IMR-90 (cell line): ENCODE measurements around the gene FADS6. TPM values are rescaled to one million over a fixed set of nuclear protein-coding genes. Genes with fewer than 3 reads are reported as not detected.

Experiments used
- ATAC-seq: fragments of 200-7000 bp; cut with Tn5 transposase; 2 replicates; pipeline ENCODE4 v1.9.1; 2020; ENCODE audit warnings: low read depth, mild to moderate bottlenecking, moderate library complexity
- BruUV-seq: library from RNA; stranded (reverse); fragments of 400-500 nt; replicated peaks from 2 replicates; lab custom pipeline; 2021; lab: Mats Ljungman, UMichigan
- CTCF ChIA-PET: fragments of 300-600 bp; formaldehyde crosslinking; extraction: SDS; loops from one replicate; lab custom pipeline; 2021; ENCODE audit warnings: antibody characterized with exemption; lab: Yijun Ruan, JAX
- POLR2A ChIA-PET: fragments of 300-600 bp; sonication (Branson Sonifier 250); formaldehyde crosslinking; loops from one replicate; lab custom pipeline; 2022; ENCODE audit warnings: antibody characterized with exemption; ENCODE audit not compliant: unreplicated experiment; lab: Charles Lee
- DNase-seq: peaks from one replicate; pipeline ENCODE4 v3.0.0; 2013
- H2AFZ ChIP-seq: replicated peaks from 2 replicates; pipeline ENCODE3; 2013; ENCODE audit warnings: low read length, mild to moderate bottlenecking; ENCODE audit not compliant: poor library complexity
- H2AK5ac ChIP-seq: 2 replicates; pipeline ENCODE4 v1.6.1; 2013; ENCODE audit warnings: low read depth, low read length, inconsistent platforms
- H2AK9ac ChIP-seq: replicated peaks from 2 replicates; pipeline ENCODE3; 2013; ENCODE audit warnings: mild to moderate bottlenecking, low read depth, low read length, moderate library complexity; ENCODE audit not compliant: poor library complexity
- H2BK120ac ChIP-seq: 2 replicates; pipeline ENCODE4 v1.6.1; 2013; ENCODE audit warnings: low read depth, low read length, inconsistent platforms
- H2BK15ac ChIP-seq: 3 replicates; pipeline ENCODE4 v1.6.1; 2013; ENCODE audit warnings: low read depth, low read length, inconsistent platforms
- H2BK20ac ChIP-seq: 2 replicates; pipeline ENCODE4 v1.6.1; 2013; ENCODE audit warnings: low read depth, mild to moderate bottlenecking, inconsistent platforms, low read length, moderate library complexity
- H2BK5ac ChIP-seq: 2 replicates; pipeline ENCODE4 v1.6.1; 2013; ENCODE audit warnings: mild to moderate bottlenecking, low read depth, low read length, inconsistent platforms; ENCODE audit not compliant: poor library complexity, severe bottlenecking
- H3K14ac ChIP-seq: replicated peaks from 2 replicates; pipeline ENCODE4 v1.6.1; 2013; ENCODE audit warnings: low read depth, low read length, inconsistent platforms
- H3K18ac ChIP-seq: 2 replicates; pipeline ENCODE4 v1.6.1; 2013; ENCODE audit warnings: low read depth, low read length, control low read depth
- H3K23ac ChIP-seq: 2 replicates; pipeline ENCODE4 v1.6.1; 2013; ENCODE audit warnings: low read depth, low read length, inconsistent platforms
- H3K27ac ChIP-seq: 2 replicates; pipeline ENCODE4 v1.5.1; 2013; ENCODE audit warnings: mild to moderate bottlenecking, control low read depth, low read length; ENCODE audit not compliant: insufficient read depth
- H3K27me3 ChIP-seq: 2 replicates; pipeline ENCODE4 v1.6.1; 2013; ENCODE audit warnings: low read length; ENCODE audit not compliant: control insufficient read depth, insufficient read depth
- H3K36me3 ChIP-seq: 2 replicates; pipeline ENCODE4 v1.6.1; 2013; ENCODE audit warnings: low read length, mixed read lengths; ENCODE audit not compliant: control insufficient read depth, insufficient read depth
- H3K4ac ChIP-seq: 2 replicates; pipeline ENCODE4 v1.6.1; 2013; ENCODE audit warnings: low read depth, low read length, inconsistent platforms
- H3K4me1 ChIP-seq: 2 replicates; pipeline ENCODE4 v1.6.1; 2013; ENCODE audit warnings: low read length, mixed read lengths; ENCODE audit not compliant: control insufficient read depth, insufficient read depth
- H3K4me2 ChIP-seq: 2 replicates; pipeline ENCODE4 v1.6.1; 2013; ENCODE audit warnings: low read depth, mild to moderate bottlenecking, control low read depth, low read length, moderate library complexity
- H3K4me3 ChIP-seq: 2 replicates; pipeline ENCODE4 v1.5.1; 2013; ENCODE audit warnings: low read depth, mild to moderate bottlenecking, control low read depth, low read length, moderate library complexity; ENCODE audit not compliant: insufficient read depth
- H3K56ac ChIP-seq: 2 replicates; pipeline ENCODE4 v1.6.1; 2013; ENCODE audit warnings: low read length, inconsistent platforms; ENCODE audit not compliant: insufficient read depth; ENCODE audit errors: extremely low read depth
- H3K79me1 ChIP-seq, 2 experiments: 2 replicates each; pipeline ENCODE4 v1.6.1; 2013; ENCODE audit warnings: low read length in 2 of 2, inconsistent platforms in 1 of 2, low read depth in 1 of 2
- H3K9ac ChIP-seq: 2 replicates; pipeline ENCODE4 v1.6.1; 2013; ENCODE audit warnings: low read depth, low read length, control low read depth
- H3K9me1 ChIP-seq: 2 replicates; pipeline ENCODE4 v1.6.1; 2013; ENCODE audit warnings: low read length, inconsistent platforms; ENCODE audit not compliant: insufficient read depth
- H3K9me3 ChIP-seq: 2 replicates; pipeline ENCODE4 v1.6.1; 2013; ENCODE audit warnings: low read length; ENCODE audit not compliant: control insufficient read depth, insufficient read depth
- H4K20me1 ChIP-seq: 2 replicates; pipeline ENCODE4 v1.6.1; 2013; ENCODE audit warnings: low read length, inconsistent platforms; ENCODE audit not compliant: insufficient read depth
- H4K5ac ChIP-seq: 2 replicates; pipeline ENCODE4 v1.6.1; 2013; ENCODE audit warnings: mild to moderate bottlenecking, low read depth, low read length, control low read depth
- H4K8ac ChIP-seq, 2 experiments: 2 replicates each; pipeline ENCODE4 v1.6.1; 2013; ENCODE audit warnings: low read depth in 2 of 2, low read length in 2 of 2, control low read depth in 1 of 2, inconsistent platforms in 1 of 2
- H4K91ac ChIP-seq: 2 replicates; pipeline ENCODE4 v1.6.1; 2013; ENCODE audit warnings: low read depth, low read length, inconsistent platforms; ENCODE audit not compliant: insufficient read depth
- CEBPB ChIP-seq: IDR thresholded peaks from 2 replicates; pipeline ENCODE4 v1.6.1; 2012; ENCODE audit warnings: low read depth, low read length, improper control_type of control experiment
- FOS ChIP-seq: fragments of 150-350 bp; IDR thresholded peaks from 2 replicates; pipeline ENCODE4 v1.6.1; 2016; ENCODE audit warnings: low read depth, low read length
- MAFK ChIP-seq: IDR thresholded peaks from 2 replicates; pipeline ENCODE4 v1.6.1; 2012; ENCODE audit warnings: low read depth, low read length, improper control_type of control experiment
- MAZ ChIP-seq: IDR thresholded peaks from 2 replicates; pipeline ENCODE4 v1.6.1; 2012; ENCODE audit warnings: low read depth, mild to moderate bottlenecking, low read length, improper control_type of control experiment, moderate library complexity, borderline replicate concordance
- NFE2L2 ChIP-seq: fragments of 150-350 bp; IDR thresholded peaks from 2 replicates; pipeline ENCODE4 v1.6.1; 2016; ENCODE audit warnings: low read depth, mild to moderate bottlenecking, low read length
- RAD21 ChIP-seq: IDR thresholded peaks from 2 replicates; pipeline ENCODE4 v1.6.1; 2012; ENCODE audit warnings: low read length, improper control_type of control experiment
- WGBS, 2 experiments: methylation state at CpG; one replicate each; pipeline versions ENCODE4 v1.1.5 to v1.1.7; 2013; ENCODE audit warnings: missing lambda C conversion rate in 2 of 2; ENCODE audit not compliant: insufficient read length in 1 of 2; ENCODE audit errors: extremely low coverage in 2 of 2; 5-methylcytosine and 5-hydroxymethylcytosine counted together
- dilution Hi-C: fragments of 300-500 bp; cut with HindIII; formaldehyde crosslinking; loops from one replicate; pipeline ENCODE4 v1.14.3; 2018; ENCODE audit warnings: low sequenced_read_pairs; ENCODE audit not compliant: unreplicated experiment
- in situ Hi-C: fragments of 300-500 bp; cut with MboI; formaldehyde crosslinking; loops from 3 replicates; pipeline ENCODE4 v1.14.3; 2019; ENCODE audit warnings: low sequenced_read_pairs, inconsistent platforms, mixed read lengths
- intact Hi-C: fragments of 100-400 bp; cut with micrococcal nuclease; formaldehyde crosslinking; loops from 2 replicates; pipeline ENCODE4 v1.10.0; 2022
- polyA plus RNA-seq, 3 experiments: library from polyadenylated mRNA; depleted of rRNA; stranded (reverse); fragments of >200 nt; gene quantifications; 2 replicates each; pipeline ENCODE4 v1.2.3, GENCODE V29; 2012; ENCODE audit warnings: low replicate concordance in 1 of 3
- total RNA-seq: library from RNA; depleted of rRNA; stranded (reverse); fragments of >200 nt; gene quantifications from 2 replicates; pipeline ENCODE4 v1.2.3, GENCODE V29; 2012
- TF ChIP-seq, protein P1 (sequence below): fragments of 150-350 bp; IDR thresholded peaks from 2 replicates; pipeline ENCODE4 v1.6.1; 2017; ENCODE audit warnings: mild to moderate bottlenecking, antibody characterized with exemption, low read length, low read depth

The FADS6 gene
- total and polyA plus RNA-seq, 2 of the 4 experiments (the other 2 are of a cell fraction) = not detected

DNA sequence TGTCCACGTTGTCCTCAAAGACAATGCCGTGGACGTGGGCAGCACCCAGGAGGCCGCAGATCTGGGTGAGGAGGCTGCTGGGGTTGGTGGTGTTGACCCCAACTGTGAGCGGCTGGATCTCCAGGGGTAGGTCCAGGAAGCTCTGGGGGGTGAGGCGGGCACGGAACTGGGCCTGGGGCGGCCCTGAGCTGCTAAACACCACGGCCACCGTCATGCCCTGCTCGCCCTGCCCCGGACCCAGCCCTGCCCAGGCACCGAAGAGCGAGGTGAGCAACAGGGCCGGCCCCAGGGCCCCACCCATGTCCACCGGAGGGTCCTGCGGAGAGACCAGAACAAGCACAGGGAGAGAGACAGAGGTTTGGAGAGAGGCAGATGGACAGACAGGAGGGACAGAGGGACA lies 38.6 kb downstream of the FADS6 start:
- Histone ChIP-seq H4K91ac (no peak overlapping the region), H4K5ac (no peak overlapping the region), H3K9me1 (no peaks in the 10 kb centered on the region), H2BK5ac (no peak overlapping the region), H2AFZ (no peak overlapping the region), H2AK9ac (no peak overlapping the region), H3K4me1 (no peaks in the 10 kb centered on the region; the same call in 1 of the 2 replicates), H2AK5ac (no peak overlapping the region), H4K8ac (no peak overlapping the region), H3K4ac (no peak overlapping the region), H3K23ac (no peak overlapping the region), H4K20me1 (no peaks in the 10 kb centered on the region; the same call in 1 of the 2 replicates), H3K27me3 (peaks cover 78% of the 10 kb centered on the region), H3K36me3 (no peaks in the 10 kb centered on the region), H2BK20ac (no peak overlapping the region), H2BK120ac (no peak overlapping the region), H3K14ac (no peak overlapping the region), H3K9me3 (peaks cover 2% of the 10 kb centered on the region; the same call in 1 of the 2 replicates), H3K18ac (no peak overlapping the region), H3K27ac (no peak overlapping the region), H3K79me1 (no peaks in the 10 kb centered on the region), H2BK15ac (no peak overlapping the region), H3K9ac (no peak overlapping the region), H3K4me3 (no peak overlapping the region), H3K4me2 (no peak overlapping the region), H3K56ac (no peak overlapping the region)
- BruUV-seq = no TSS peak
- TF ChIP-seq NFE2L2 = no peak
- no peak for TF ChIP-seq MAFK
- TF ChIP-seq CEBPB = no peak
- TF ChIP-seq, protein P1, sequence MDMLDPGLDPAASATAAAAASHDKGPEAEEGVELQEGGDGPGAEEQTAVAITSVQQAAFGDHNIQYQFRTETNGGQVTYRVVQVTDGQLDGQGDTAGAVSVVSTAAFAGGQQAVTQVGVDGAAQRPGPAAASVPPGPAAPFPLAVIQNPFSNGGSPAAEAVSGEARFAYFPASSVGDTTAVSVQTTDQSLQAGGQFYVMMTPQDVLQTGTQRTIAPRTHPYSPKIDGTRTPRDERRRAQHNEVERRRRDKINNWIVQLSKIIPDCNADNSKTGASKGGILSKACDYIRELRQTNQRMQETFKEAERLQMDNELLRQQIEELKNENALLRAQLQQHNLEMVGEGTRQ = no peak
- no peak for TF ChIP-seq RAD21
- TF ChIP-seq FOS = no peak
- no peak for TF ChIP-seq MAZ
- ATAC-seq (no peak), DNase-seq (no peak)
- WGBS, 2 experiments = 79% methylated on average over 10 of the region's 17 CpGs; no CpG with 5 or more reads in 1 of the 2 experiments
- POLR2A ChIA-PET = no interaction called here
- intact Hi-C loops = no loop called here
- CTCF ChIA-PET = no interaction called here
- in situ Hi-C loops = loop anchor here (25.0 kb wide), 1 partner anchor 642 kb away; the partner anchor contains the start of genes RPL38 and TTYH2
- dilution Hi-C loops = no loop called here
